ENCODE measurements around the gene PROC. TPM values are rescaled to one million over a fixed set of nuclear protein-coding genes. Genes with fewer than 3 reads are reported as not detected.

Gene PROC
- not detected in 2 replicates for total RNA-seq

DNA sequence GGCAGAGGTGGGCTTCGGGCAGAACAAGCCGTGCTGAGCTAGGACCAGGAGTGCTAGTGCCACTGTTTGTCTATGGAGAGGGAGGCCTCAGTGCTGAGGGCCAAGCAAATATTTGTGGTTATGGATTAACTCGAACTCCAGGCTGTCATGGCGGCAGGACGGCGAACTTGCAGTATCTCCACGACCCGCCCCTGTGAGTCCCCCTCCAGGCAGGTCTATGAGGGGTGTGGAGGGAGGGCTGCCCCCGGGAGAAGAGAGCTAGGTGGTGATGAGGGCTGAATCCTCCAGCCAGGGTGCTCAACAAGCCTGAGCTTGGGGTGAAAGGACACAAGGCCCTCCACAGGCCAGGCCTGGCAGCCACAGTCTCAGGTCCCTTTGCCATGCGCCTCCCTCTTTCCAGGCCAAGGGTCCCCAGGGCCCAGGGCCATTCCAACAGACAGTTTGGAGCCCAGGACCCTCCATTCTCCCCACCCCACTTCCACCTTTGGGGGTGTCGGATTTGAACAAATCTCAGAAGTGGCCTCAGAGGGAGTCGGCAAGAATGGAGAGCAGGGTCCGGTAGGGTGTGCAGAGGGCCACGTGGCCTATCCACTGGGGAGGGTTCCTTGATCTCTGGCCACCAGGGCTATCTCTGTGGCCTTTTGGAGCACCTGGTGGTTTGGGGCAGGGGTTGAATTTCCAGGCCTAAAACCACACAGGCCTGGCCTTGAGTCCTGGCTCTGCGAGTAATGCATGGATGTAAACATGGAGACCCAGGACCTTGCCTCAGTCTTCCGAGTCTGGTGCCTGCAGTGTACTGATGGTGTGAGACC is at the start of gene PROC:
Gene PROC (plus strand): TSS at position 128 of the 812 bp plus-strand sequence. CDS start 1,516 bp downstream, outside the sequence.
- intact Hi-C loops (cut with micrococcal nuclease), result no loop called here

DNA sequence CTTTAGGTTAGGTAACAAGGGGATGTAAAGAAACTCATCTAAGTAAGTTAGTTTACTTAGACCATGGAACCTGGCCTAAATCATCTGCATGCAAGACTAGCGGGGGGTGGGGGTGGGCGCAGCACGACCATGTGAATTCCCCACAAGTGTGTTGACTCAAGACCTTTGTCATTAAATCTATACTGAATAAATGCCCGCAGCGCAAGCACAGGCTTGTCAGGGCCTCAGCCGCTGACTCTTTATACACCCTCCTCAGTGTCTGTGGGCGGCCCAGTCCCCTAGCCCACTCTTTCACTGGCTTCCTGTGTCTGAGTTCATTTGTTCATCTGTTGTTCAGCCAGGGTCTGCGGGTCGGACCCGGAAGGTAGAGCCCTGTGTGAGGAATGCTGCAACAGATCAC is 48.2 kb upstream of the PROC start:
- intact Hi-C loops (cut with micrococcal nuclease), result no loop called here

DNA sequence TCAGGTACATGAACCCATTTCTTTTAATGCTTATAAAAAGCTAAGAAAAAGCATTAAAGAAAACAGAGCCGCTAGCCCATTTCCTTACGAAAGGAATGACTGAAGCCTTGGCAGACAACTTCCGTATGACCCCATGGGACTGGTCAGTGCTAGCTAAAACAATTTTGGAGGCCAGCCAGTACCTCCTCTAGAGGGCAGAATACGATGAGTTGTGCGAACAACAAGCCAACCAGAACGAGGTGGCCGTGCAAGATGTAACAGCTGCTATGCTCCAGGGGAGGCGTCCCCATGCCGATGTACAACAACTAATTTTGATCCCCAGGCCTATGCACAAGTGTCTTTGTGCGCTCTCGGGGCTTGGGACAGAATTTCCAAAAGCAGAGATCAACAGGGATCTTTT is 47.2 kb upstream of the PROC start:
- intact Hi-C loops (cut with micrococcal nuclease), result no loop called here

DNA sequence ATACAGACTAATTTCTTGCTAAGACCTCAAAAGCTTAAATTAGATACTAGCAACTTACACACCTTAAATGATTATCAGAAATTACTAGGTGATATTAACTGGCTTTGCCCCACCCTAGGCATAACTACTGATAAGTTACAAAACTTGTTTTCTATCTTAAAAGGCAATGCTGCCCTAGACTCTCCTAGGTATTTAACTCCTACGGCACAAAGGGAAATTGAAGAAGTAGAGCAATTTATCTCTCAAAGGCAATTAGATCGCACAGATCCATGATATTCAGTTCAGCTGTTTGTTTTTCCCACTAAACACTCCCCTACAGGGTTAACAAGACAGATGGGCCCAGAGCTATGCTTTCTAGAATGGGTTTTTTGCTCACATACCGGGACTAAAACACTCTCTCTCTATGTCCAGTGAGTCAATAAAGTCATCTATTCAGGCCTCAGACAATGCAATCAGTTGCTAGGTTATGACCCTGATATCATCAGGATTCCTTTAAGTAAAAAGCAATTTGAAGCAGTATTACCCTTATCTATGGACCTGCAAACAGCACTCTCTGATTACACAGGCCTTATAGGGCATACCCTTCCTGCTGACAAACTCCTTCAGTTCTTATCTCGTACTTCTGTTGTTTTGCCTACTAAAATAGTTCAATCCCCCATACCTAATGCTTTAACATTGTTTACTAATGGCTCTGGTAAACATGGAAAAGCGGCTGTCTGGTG is 44.7 kb upstream of the PROC start:
- intact Hi-C loops (cut with micrococcal nuclease), result no loop called here

DNA sequence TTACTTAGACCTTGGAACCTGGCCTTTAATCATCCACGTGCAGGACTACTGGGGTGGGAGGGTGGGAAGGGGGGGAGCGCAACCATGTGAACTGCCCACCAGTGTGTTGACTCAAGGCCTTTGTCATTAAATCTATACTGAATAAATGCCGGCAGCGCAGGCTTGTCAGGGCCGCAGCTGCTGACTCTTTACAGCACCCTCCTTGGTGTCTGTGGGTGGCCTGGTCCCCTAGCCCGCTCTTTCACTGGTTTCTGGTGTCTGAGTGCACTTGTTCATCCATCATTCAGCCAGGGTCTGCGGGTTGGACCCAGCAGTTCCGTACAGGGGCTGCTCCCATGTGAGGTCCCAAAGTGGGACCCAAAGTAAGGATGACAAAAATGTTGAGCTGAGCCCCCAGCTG is 42.0 kb upstream of the PROC start:
- intact Hi-C loops (cut with micrococcal nuclease), result no loop called here

DNA sequence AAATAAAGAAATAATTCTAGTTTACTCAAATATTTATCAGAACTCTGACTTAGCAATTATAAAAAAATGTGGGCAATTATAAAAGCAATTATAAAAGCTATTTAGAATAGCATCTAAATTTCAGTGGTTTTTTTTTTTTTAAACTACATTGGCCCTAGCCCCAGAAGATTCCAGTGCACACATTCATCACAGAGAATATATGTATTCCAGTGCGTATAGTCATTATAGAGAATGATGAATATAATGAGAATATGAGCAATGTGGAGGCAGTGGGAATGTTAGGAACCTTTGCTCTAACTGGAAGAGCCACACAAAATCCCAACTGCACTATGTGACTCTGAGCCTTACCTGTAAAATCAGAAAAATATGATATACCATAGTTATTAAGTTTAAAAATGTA is 41.0 kb upstream of the PROC start:
- intact Hi-C loops (cut with micrococcal nuclease), result no loop called here

DNA sequence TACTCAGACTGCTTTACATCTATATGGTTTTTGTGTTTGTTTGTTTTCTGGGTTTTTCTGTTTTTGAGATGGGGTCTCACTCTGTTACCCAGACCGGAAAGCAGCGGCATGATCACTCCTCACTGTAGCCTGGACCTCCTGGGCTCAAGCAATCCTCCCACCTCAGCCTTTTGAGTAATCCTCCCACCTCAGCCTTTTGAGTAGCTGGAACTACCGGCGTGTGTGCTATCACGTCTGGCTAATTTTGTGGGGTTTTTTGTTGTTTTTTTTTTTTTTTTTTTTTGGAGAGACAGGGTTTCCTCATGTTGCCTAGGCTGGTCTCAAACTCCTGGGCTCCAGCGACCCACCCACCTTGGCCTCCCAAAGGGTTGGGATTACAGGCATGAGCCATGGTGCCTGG is 39.5 kb upstream of the PROC start:
- intact Hi-C loops (cut with micrococcal nuclease), result no loop called here

DNA sequence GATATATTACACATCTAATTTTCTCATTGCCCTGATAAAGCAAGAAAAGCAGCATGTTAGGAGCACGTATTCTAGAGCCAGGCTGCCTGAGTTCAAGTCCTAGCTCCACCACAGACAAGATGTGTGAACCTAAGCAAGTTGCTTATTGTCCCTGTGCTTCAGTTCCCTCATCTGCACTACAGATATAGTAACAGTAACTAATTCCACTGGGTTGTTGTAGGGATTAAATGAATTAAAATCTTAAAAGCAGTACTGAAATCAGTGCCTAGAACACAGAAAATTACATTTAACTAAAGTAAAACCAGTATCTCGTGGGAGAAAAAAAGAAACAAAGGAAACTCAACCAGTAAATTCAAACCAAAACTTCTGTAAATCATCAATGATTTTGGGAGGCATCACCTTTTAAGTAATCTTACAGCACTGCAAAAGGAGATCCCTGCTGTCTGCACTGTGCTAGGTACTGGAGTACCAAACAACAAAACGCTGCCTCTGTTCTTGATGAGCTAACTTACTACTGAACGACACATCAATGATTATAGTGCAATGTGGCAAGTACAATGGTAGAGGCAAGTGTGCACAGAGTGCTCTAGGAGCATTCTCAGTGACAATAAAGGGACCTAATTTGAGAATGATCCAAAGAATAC is 38.4 kb upstream of the PROC start:
- intact Hi-C loops (cut with micrococcal nuclease), result no loop called here

DNA sequence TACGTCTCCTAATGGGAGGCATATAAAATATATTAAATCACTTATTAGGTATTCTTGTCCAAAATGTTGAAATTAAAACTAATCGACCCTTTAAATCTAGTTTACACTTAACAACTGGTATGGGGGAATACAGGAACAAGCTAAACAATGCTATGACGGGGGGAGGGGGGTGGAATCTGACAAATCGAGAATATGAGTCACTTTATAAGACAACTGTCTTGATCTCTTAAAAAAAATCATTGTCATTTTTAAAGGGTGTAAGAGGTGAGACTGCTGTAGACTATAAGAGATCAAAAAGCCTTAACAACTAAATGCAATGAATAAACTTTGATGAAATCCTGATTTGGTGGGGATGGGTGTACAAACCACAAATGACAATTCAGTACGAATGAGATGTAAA is 36.5 kb upstream of the PROC start:
- intact Hi-C loops (cut with micrococcal nuclease), result no loop called here

DNA sequence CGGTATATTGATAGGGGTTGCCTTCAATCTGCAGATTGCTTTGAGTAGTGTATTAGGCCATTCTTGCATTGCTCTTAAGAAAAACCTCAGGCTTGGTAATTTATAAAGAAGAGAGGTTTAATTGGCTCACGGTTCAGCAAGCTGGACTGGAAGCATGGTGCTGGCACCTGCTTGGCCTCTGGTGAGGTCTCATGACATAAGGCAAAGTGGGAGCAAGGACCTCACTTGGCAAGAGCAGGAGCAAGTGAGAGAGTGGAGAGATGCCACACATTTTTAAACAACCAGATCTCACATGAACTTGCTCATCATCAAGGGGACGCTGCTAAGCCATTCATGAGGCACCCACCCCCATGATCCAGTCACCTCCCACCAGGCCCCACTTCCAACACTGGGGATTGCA is 35.4 kb upstream of the PROC start:
- intact Hi-C loops (cut with micrococcal nuclease), result no loop called here

DNA sequence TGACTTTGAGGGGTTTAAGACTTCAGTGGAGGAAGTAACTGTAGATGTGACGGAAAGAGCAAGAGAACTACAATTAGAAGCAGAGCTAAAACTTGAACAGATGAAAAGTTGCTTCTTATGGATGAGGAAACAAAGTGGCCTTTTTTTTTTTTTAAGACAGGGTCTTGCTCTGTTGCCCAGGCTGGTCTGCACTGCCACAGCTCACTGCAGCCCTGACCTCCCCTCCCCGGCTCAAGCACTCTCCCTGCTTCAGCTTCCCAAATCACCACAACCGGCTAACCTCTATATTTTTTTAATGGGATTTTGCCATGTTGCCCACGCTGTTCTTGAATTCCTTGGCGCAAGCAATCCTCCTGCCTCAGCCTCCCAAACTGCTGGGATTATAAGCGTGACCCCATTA is 33.7 kb upstream of the PROC start:
- intact Hi-C loops (cut with micrococcal nuclease), result no loop called here

DNA sequence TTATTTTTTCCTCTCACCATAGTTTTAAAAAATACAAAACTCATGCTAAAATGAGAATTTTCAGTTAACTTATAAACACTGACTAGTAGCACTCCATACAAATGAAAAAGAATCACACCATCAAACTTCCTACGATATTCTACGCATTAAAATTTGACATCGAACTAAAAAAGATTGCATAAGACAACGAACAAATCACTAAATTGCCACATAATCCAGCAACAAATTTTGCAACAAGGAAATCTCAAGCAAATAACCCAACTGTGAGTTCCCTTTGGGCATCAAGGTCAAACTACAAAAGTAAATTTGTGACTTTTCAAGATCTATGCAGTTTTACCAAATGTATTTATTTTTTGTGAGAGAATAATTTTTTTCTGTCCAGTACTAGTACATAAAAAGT is 32.0 kb upstream of the PROC start:
- intact Hi-C loops (cut with micrococcal nuclease), result loop anchor here (1.0 to 5.0 kb wide), 5 partner anchors 177 to 729 kb away; partner anchors contain the start of genes BIN1 and GYPC

DNA sequence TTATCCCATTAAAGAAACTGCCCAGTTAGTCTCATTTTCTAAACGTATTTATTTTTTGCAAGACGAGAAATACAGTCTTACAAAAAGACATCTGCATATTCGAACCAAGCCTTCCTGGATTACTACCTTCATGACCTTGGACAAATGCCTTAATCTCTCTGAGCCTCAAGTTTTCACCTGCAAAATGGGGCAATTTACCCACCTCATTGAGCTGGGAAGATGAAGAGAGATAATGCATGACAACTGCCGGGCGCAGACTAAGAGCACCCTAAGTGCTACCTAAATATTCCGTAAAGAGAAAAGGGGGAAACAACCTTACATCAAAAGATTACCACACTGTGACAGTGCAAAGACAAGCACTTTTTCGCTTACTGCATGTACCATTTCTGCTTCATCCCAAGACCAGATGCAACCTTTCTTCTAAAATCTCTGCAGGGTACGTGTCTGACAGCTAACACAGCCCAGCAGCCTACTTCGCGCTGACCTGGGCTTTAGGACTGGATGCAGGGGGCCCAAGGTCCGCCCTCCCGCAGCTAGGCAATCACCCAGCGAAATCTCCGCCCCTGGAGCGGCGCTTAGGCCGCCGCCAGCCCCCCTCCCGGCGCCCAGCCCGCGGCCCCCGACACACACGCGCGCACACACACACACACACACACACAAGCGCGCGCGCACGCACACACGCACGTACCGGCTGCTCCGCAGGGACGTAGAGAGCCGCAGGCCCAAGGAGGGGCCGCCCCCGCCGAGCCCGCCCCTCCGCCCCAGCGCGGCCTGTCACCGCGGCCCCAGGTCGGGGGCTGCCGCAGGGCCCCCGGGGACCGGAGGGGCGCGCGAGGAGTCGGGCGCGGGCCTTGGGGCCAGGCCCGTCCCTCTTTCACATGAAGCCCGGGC is 31.2 kb upstream of the PROC start:
- intact Hi-C loops (cut with micrococcal nuclease), result loop anchor here (1.0 to 5.0 kb wide), 8 partner anchors 32 to 730 kb away; partner anchors contain the start of genes BIN1, ERCC3, GYPC and SFT2D3

DNA sequence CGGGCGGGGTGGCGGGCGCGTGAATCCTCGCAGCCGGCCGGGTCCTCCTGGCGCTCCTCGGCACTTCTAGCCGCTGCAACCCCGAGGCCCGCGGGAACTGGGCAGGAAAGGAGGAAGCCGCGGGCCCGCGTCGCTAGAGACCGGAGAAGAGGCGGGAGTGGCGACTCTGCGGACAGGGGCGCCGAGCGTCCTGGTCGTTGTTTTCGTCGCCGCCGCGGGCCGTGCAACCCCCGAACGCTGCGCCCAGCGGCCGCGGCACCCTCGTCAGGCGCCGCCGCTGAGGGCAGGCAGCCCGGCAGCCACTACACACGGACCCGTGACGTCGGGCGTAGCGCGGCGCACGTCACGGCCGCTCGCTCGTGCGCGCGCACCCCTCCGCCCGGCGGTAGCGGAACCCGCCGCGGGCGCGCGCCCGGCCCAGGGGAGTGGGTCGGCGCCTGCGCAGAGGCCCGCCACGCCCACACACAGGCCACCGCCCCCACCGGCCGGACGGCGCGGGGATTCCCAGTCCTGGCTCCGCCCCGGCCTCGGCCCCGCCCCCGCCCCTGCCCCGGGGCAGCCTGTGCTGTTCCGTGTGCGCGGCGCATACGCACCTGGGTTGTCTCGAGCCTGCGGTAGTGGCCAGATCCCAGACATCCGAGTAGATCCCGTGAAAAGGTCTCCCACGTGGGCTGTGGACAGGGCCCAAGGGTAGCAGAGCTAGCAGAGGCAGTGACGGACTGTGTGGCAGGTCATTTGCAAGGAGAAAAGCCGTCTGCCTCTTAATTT is 30.4 kb upstream of the PROC start, which contains the start of gene MAP3K2:
Gene MAP3K2 (minus strand): TSS at position 321 of the 768 bp plus-strand sequence. CDS start 44,846 bp downstream, outside the sequence.
- intact Hi-C loops (cut with micrococcal nuclease), result loop anchor here (1.0 to 5.0 kb wide), 14 partner anchors 10 to 731 kb away; partner anchors contain the start of genes BIN1, ERCC3, GYPC and IWS1

DNA sequence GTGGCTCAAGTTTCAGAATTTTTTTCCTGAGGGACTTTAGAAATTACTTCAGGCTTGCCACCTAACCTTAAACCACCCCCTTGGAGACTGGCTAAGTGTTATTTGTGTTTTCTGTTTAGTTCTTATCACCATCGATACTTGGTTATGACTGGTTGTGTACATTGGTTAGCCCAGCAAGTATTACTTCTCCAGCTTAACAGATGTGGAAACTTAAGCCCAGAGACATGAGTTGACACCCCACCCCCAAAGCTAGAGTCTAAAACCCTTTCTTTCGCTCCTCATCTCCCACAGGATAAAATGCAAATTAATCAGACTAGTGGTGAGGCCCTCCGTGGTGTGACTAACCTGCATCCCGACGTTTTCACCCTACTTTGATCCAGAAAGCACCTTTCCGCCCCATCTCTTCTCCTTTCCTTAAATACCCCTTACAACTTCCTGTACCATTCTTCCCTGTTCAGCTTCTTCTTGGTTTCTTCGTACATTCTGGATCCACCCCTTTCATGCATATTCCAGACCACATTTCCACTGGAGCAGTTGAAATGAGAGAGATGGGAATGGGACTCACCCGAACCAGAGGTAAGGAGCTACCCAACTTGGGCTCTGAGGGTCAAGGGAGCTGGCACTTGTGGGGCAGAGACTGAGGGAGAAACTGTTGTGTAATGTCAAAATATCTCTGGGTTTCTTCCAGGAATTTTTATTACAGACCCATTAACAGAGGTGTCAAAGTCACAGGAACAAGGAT is 29.6 kb upstream of the PROC start:
- intact Hi-C loops (cut with micrococcal nuclease), result loop anchor here (1.0 to 5.0 kb wide), 10 partner anchors 10 to 731 kb away; partner anchors contain the start of genes BIN1, GYPC, IWS1 and POLR2D

DNA sequence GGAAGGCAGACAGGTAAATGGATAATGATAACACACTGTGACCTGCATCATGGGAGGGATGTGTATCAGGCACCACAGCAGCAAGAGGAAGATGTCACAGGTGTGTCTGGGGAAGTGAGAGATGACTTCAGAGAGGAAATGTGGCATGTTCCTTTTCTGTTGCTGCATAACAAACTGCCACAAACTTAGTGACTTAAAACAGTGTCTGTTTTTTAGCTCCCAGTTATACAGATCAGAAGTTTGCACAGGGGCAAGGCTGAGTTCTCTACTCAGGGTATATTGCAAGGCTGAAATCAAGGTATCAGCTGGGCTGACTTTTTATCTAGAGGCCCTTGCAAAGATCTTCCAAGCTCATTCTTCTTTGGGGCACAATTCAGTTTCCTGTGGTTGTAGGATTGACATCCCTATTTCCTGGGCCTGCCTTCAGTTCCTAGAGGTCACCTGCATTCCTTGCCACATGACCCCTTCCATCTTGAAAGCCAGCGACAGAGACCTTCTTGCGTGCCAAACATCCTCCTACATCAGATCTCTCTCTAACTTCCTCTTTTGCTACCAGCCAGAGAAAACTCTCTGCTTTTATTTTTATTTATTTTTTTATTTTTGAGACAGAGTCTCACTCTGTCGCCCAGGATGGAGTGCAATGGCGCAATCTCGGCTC is 28.3 kb upstream of the PROC start:
- intact Hi-C loops (cut with micrococcal nuclease), result loop anchor here (2.0 to 5.0 kb wide), 5 partner anchors 283 to 733 kb away; partner anchors contain the start of genes BIN1, GYPC, POLR2D and UGGT1

DNA sequence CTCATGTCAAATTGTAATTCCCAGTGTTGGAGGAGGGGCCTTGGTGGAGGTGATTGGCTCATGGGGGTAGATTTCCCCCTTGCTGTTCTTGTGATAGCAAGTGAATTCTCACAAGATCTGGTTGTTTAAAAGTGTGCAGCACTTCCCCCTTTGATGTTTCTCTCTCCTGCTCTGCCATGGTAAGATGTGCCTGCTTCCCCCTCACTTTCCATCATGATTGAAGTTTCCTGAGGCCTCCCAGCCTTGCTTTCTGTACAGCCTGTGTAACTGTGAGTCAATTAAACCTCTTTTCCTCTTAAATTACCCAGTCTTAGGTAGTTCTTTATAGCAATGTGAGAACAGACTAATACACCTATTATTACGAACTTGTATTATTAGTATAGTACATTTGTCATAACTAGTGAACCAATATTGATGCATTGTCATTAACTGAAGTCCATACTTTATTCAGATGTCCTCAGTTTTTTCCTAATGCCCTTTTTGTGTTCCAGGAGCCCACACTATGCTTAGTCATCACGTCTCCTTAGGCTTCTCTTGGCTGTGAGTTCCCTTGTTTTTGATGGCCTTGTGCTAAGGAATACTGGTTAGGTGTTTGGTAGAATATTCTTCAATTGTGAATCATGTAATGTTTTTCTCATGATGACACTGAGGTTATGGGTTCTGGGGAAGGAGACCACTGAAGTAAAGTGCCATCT is 25.9 kb upstream of the PROC start:
- intact Hi-C loops (cut with micrococcal nuclease), result no loop called here

All from T-helper 1 cell treated with Interleukin-12 subunit alpha and Interleukin-12 subunit beta and Interleukin-4 antibody, amounts not matched to agents 30 ng/mL and 1 ng/mL, for 36 hours (primary cell).